A673 (cell line): Measurements from ENCODE around the gene TSHZ2. TPM values are rescaled to one million over a fixed set of nuclear protein-coding genes. Genes with fewer than 3 reads are reported as not detected.

Experiments
- BruUV-seq: library from RNA; stranded (reverse); fragments of 400-500 nt; replicated peaks from 2 replicates; lab custom pipeline; 2021; lab: Mats Ljungman, UMichigan
- CTCF ChIA-PET: fragments of 300-600 bp; sonication (Branson Sonifier 250); formaldehyde crosslinking; loops from one replicate; lab custom pipeline; 2022; ENCODE audit warnings: antibody characterized with exemption; lab: Charles Lee
- POLR2A ChIA-PET: fragments of 300-600 bp; sonication (Branson Sonifier 250); formaldehyde crosslinking; loops from one replicate; lab custom pipeline; 2022; ENCODE audit warnings: antibody characterized with exemption; ENCODE audit not compliant: low non-redundant PET; lab: Charles Lee
- DNase-seq: peaks from one replicate; pipeline ENCODE4 v3.0.0-alpha.2; 2015; ENCODE audit warnings: low spot score
- H3K27ac ChIP-seq: fragments of 200-600 bp; sonication (generic); 2 replicates; pipeline ENCODE4 v1.5.1; 2016; ENCODE audit warnings: mixed run types, low read depth, mild to moderate bottlenecking, mixed read lengths, antibody characterized with exemption, low read length; ENCODE audit not compliant: poor library complexity, severe bottlenecking
- H3K27me3 ChIP-seq: fragments of 200-600 bp; sonication (generic); replicated peaks from 2 replicates; pipeline ENCODE4 v1.6.1; 2017; ENCODE audit warnings: mixed run types, low read depth, mild to moderate bottlenecking, mixed read lengths, antibody characterized with exemption, low read length; ENCODE audit not compliant: insufficient read depth, poor library complexity
- H3K36me3 ChIP-seq: fragments of 200-600 bp; sonication (generic); 2 replicates; pipeline ENCODE4 v1.6.1; 2016; ENCODE audit warnings: mixed run types, mild to moderate bottlenecking, mixed read lengths, antibody characterized with exemption, low read length; ENCODE audit not compliant: insufficient read depth, poor library complexity, severe bottlenecking
- H3K4me1 ChIP-seq: fragments of 200-600 bp; sonication (generic); 2 replicates; pipeline ENCODE4 v1.6.1; 2017; ENCODE audit warnings: mixed run types, mild to moderate bottlenecking, mixed read lengths, antibody characterized with exemption, low read length; ENCODE audit not compliant: insufficient read depth, poor library complexity, severe bottlenecking
- H3K4me3 ChIP-seq: fragments of 200-600 bp; sonication (generic); 2 replicates; pipeline ENCODE4 v1.5.1; 2016; ENCODE audit warnings: low read depth, mixed run types, mild to moderate bottlenecking, mixed read lengths, low read length; ENCODE audit not compliant: poor library complexity, severe bottlenecking
- H3K9me3 ChIP-seq: fragments of 200-600 bp; sonication (generic); 2 replicates; pipeline ENCODE4 v1.6.1; 2016; ENCODE audit warnings: mixed run types, low read depth, mild to moderate bottlenecking, mixed read lengths, antibody characterized with exemption, low read length; ENCODE audit not compliant: poor library complexity, severe bottlenecking
- EZH2 ChIP-seq: fragments of 200-600 bp; sonication (generic); IDR thresholded peaks from 2 replicates; pipeline ENCODE4 v1.6.1; 2017; ENCODE audit warnings: borderline replicate concordance, low read depth, mild to moderate bottlenecking, mixed read lengths, antibody characterized with exemption, low read length; ENCODE audit not compliant: poor library complexity, severe bottlenecking
- intact Hi-C: fragments of 100-400 bp; cut with micrococcal nuclease; formaldehyde crosslinking; loops from one replicate; pipeline ENCODE4 v1.10.0; 2022; ENCODE audit not compliant: unreplicated experiment
- total RNA-seq: library from RNA; stranded (reverse); gene quantifications from 2 replicates; pipeline ENCODE4 v1.2.3, GENCODE V29; 2021
- TF ChIP-seq, protein P1 (sequence below): fragments of 300-800, 200-600 bp; sonication (generic); conservative IDR thresholded peaks from 2 replicates; pipeline ENCODE4 v1.5.1; 2017; ENCODE audit warnings: low read depth, mild to moderate bottlenecking, antibody characterized with exemption, low read length, moderate library complexity, mixed read lengths

The TSHZ2 gene
- total RNA-seq, 1 experiment from 2014 or later, result 4.1 TPM

DNA sequence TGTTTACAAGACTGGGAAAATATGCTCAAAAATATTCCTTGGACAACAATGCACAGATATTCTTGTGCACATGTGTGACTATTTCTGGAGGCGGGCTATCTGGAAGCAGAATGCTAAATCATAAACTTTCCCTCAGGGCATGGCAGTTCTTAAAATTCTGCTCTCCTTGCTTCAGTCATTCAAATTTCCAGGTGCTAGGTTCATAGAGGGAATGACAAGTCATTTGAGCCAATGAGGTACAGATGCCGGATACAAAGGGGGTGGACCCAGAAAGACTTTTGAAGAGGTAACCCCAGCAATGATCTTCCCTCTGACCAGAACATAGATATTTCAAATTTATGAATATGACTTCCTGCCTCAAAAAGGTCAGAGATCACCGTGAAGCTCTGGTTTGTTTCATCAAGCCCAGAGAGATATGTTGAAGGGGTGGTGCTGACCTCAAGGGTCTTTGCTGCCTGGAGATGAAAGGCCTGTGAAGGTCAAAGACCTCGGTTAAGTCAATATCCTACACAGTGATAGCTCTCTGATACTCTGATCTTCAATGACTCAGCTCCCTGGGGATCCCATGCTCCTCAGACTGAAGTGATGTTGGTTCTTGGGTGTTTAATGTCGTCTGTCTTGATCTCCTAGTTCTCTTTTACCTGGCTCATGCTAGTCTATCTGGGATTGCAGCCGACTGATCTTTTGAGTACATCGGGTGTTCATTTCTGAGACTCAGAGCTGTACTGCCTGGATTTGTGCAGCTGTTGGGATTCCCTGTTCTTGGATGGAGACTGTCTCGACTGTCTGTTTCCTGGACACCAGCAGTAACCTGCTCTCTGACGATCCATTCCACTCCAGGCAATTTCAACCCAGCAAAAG lies 47.5 kb upstream of the TSHZ2 start:
- Histone ChIP-seq H3K27me3 (no peaks in the 10 kb centered on the region), H3K4me3 (no peak overlapping the region), H3K9me3 (no peaks in the 10 kb centered on the region), H3K36me3 (no peaks in the 10 kb centered on the region), H3K4me1 (no peaks in the 10 kb centered on the region), H3K27ac (no peak overlapping the region)
- CTCF ChIA-PET, result no interaction called here
- POLR2A ChIA-PET, result no interaction called here
- intact Hi-C loops, result no loop called here
- TF ChIP-seq EZH2, result no peak
- TF ChIP-seq, protein P1, sequence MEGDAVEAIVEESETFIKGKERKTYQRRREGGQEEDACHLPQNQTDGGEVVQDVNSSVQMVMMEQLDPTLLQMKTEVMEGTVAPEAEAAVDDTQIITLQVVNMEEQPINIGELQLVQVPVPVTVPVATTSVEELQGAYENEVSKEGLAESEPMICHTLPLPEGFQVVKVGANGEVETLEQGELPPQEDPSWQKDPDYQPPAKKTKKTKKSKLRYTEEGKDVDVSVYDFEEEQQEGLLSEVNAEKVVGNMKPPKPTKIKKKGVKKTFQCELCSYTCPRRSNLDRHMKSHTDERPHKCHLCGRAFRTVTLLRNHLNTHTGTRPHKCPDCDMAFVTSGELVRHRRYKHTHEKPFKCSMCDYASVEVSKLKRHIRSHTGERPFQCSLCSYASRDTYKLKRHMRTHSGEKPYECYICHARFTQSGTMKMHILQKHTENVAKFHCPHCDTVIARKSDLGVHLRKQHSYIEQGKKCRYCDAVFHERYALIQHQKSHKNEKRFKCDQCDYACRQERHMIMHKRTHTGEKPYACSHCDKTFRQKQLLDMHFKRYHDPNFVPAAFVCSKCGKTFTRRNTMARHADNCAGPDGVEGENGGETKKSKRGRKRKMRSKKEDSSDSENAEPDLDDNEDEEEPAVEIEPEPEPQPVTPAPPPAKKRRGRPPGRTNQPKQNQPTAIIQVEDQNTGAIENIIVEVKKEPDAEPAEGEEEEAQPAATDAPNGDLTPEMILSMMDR, result no peak
- no TSS peak for BruUV-seq
- DNase-seq, result no peak

DNA sequence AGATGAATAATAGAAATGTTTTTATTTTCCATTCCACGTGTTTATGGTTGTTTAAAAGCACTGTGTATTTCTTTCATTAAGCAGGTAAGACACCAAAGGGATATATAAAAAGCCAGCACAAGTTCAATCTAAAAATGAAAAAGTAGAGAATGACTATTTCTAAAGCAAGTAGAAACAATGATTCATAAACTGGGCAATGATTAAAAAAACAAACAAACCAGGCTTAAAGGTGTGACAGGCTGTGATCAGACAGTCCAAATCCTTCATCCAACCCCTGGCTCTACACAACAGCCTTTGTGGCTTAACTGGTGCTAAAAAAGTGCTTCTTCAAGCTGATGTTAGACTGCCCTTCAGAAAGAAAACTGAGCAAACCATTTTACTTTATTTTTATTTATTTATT lies 45.7 kb upstream of the TSHZ2 start:
- no peaks in the 10 kb centered on the region for H3K9me3 ChIP-seq
- no peak for TF ChIP-seq EZH2
- TF ChIP-seq, protein P1, result no peak
- H3K4me1 ChIP-seq, result no peaks in the 10 kb centered on the region
- H3K27me3 ChIP-seq, result no peaks in the 10 kb centered on the region
- H3K4me3 ChIP-seq, result no peak overlapping the region
- no peak for DNase-seq
- H3K36me3 ChIP-seq, result no peaks in the 10 kb centered on the region
- ChIA-PET POLR2A (no interaction called here), CTCF (no interaction called here)
- intact Hi-C loops, result no loop called here
- no TSS peak for BruUV-seq
- no peak overlapping the region for H3K27ac ChIP-seq

DNA sequence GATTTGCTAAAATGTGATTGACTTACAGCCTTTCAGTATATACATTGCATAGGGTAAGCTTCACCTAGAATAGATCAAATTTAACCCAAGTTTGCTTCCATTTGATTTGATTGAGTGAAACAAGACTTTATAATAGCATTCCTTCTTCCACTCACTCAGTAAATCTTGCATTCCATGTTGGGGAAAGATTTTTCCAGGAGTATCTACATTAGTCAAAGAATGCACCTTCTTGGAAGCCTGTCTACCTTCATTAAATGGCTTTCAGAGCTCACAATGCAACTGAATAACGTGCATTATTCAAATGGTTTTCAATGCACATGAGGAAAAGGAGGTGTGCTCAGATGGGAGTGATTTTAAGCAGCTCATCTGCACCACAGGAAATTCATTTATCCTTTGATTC lies 38.3 kb upstream of the TSHZ2 start:
- Histone ChIP-seq H3K27ac (no peak overlapping the region), H3K4me1 (peaks cover 12% of the 10 kb centered on the region), H3K36me3 (no peaks in the 10 kb centered on the region), H3K9me3 (no peaks in the 10 kb centered on the region), H3K27me3 (no peaks in the 10 kb centered on the region), H3K4me3 (no peak overlapping the region)
- intact Hi-C loops, result no loop called here
- POLR2A ChIA-PET, result no interaction called here
- no peak for DNase-seq
- CTCF ChIA-PET, result no interaction called here
- no TSS peak for BruUV-seq
- TF ChIP-seq EZH2, result no peak
- TF ChIP-seq, protein P1, result no peak
